GM21825 (cell line): ENCODE data around the gene STX4.
"Not testable (repeated sequence)": the region's sequence is repeated elsewhere in the genome, so short reads cannot be mapped to it uniquely, and the experiment has no call there.

ENCODE experiments used
- ATAC-seq: cut with Tn5 transposase; IDR thresholded peaks from one replicate; pipeline ENCODE4 v1.9.1; 2021; ENCODE audit warnings: mild to moderate bottlenecking, moderate library complexity; ENCODE audit not compliant: unreplicated experiment

STX4 gene

DNA sequence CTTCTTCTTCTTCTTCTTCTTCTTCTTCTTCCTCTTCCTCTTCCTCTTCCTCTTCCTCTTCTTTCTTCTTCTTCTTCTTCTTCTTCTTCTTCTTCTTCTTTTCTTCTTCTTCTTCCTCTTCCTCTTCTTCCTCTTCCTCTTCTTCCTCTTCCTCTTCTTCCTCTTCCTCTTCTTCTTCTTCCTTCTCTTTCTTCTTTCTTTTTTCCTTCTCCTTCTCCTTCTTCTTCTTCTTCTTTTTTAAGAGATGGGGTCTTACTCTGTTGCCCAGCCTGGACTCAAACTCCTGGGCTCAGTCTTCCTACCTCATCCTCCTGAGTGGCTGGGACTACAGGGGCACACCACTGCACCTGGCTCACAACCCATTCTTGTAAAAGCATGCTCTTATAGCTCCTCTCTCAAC lies 20.1 kb upstream of the STX4 start:
- not testable (repeated sequence) for ATAC-seq

- no peak for ATAC-seq
Observed at GRCh38 chr16:31016018-31016417, 17.3 kb upstream of the STX4 start.

- not testable (repeated sequence) for ATAC-seq
Observed at GRCh38 chr16:31017756-31018155, 15.6 kb upstream of the STX4 start.

GRCh38 chr16:31020536-31020935 lies 12.8 kb upstream of the STX4 start:
- ATAC-seq: no peak

GRCh38 chr16:31022544-31023251 lies 10.7 kb upstream of the STX4 start:
- ATAC-seq: no peak

DNA sequence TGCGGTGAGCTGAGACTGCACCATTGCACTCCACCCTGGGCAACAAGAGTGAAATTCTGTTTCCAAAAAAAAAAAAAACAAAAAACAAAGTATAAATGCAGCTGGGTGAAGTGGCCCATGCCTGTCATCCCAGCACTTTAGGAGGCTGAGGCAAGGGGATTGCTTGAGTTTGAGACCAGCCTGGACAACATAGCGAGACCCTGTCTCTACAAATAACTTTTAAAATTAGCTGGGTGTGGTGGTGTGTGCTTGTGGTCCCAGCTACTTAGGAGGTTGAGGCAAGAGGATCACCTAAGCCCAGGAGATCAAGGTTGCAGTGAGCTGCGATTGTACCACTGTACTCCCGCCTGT lies 10.1 kb upstream of the STX4 start:
- no peak for ATAC-seq

DNA sequence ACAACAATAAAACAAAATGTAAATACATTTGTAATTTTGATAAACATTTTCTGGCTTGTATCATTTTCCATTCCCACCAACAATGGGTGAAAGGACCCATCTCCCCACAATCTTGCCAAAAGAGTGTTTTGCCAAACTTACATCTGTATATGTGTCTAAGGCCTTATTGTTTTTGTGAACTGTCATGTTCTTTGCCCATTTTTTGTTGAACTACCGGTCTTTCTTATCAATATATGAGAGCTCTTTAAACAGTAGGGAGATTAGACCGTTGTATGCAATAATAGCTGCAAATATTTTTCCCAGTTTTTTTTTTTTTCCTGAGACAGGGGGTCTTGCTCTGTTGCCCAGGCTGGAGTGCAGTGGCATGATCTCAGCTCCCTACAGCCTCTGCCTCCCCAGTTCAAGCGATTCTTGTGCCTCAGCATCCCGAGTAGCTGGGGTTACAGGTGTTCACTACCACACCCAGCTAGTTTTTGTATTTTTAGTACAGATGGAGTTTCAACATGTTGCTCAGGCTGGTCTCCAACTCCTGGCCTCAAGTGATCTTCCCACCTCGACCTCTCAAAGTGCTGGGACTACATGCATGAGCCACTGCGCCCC lies 9.6 kb upstream of the STX4 start:
- no peak for ATAC-seq

- ATAC-seq: no peak
Observed at GRCh38 chr16:31025339-31025738, 8.0 kb upstream of the STX4 start.

GRCh38 chr16:31029272-31029671 lies 4.1 kb upstream of the STX4 start:
- ATAC-seq: no peak

GRCh38 chr16:31031276-31031675 lies 2.1 kb upstream of the STX4 start:
- ATAC-seq: no peak

- peak; percentile 37 for ATAC-seq
Observed at GRCh38 chr16:31033709-31034492, 543 bp downstream of the STX4 start.

- no peak for ATAC-seq
Observed at GRCh38 chr16:31036691-31037090, 3.3 kb downstream of the STX4 start.

DNA sequence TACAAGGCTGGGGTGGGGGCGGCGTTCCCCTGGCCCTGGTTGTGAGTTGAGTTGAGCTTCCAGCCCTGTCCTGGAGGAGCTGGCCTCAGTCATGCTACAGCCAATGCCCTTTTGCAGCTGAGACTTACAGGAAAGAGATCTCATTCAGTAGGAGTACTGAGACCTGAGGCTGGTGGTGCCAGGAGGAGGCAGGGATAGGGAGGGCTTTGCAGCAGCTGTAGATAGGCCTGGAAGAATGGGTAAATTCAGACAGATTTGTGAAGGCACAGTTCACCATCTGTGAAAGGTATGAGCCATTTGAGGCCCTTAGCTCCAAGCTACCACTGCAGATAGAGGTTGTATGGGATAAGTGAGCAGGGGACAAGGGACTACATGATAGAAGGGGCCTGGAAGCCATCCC lies 5.6 kb downstream of the STX4 start:
- no peak for ATAC-seq

GRCh38 chr16:31042866-31043265 lies 9.5 kb downstream of the STX4 start:
- no peak for ATAC-seq

DNA sequence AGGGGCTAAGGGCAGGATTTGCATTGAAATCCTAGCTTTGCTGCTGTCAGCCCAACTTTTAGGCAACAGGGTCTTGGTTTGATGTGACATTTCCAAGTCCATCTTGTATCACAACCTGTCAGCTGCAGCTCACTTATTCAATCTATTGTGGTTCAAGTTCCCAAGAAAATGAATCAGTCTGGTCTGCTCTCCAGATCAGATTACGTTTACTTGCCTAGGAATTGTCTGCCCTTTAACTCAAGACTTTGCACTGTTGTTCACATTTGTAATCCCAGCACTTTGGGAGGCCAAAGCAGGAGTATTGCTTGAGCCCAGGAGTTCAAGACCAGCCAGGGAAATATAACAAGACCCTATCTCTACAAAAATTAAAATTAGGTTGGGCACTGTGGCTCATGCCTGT lies 10.0 kb downstream of the STX4 start:
- no peak for ATAC-seq

DNA sequence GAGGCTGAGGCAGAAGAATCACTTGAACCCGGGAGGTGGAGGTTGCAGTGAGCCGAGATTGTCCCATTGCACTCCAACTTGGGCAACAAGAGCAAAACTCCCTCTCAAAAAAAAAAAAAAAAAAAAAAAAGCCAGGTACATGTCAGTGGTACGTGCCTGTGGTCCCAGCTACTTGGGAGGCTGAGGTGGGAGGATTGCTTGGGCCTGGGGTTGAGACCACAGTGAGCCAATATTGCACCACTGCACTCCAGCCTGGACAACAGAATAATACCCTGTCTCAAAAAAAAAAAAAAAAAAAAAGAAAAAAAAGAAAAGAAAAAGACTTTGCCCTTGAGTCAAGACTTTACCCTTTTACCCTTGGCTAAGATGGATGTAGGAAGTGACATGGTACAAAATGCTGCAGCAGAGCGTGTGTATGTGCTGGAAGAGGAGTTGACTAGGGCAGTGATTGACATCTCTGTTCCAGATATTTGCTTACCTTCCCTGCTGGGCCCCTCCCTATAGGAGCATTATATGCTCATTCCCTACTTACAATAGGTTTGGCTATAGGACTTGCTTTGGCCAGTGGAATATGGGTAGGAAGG lies 10.6 kb downstream of the STX4 start:
- ATAC-seq: no peak

DNA sequence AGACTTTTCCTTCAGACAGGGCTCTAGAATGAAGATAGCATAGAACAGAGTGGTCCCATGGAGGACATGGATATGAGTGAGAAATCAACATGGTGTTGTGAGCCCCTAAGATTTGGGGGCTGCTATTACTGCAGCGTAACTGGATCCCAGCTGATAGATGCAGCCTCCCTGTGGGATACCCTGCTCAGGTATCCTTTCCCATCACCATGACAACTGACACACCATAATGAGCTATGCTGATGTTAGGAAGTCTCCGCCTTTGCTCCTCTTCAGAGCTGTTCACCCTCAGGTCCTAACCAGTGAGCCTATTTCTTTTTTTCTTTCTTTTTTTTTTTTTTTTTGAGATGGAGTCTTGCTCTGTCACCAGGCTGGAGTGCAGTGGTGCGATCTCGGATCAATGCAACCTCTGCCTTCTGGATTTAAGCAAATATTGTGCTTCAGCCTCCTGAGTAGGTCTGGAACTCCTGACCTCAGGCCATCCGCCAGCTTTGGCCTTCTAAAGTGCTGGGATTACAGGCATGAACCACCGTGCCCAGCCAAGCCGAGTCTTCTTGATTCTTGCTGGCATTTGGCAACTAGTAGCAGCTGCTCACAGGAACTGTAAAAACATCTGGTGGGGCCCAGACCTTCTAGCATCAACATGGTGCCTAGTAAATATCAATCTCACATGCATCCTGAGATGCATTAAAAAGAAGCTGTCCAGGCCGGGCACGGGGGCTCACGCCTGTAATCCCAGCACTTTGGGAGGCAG lies 17.1 kb downstream of the STX4 start:
- no peak for ATAC-seq

DNA sequence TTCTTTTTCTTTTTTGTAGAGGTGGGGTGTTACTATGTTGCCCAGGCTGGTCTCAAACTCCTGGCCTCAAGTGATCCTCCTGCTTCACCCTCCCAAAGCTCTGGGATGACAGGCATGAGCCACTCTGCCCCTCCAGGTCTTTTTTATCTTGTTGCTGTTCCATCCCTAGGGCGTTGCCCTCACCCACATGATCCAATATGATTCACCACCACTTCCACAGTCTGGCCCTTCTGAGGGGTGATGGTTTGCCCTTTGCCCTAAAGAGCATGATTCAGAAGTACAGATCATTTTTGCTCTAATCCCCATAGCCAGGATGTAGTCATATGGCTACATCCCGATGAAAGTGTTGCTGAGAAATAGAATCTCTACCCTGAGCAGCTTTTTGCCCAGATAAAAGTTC lies 18.8 kb downstream of the STX4 start:
- no peak for ATAC-seq

GRCh38 chr16:31055613-31056012 lies 22.3 kb downstream of the STX4 start:
- ATAC-seq: no peak

DNA sequence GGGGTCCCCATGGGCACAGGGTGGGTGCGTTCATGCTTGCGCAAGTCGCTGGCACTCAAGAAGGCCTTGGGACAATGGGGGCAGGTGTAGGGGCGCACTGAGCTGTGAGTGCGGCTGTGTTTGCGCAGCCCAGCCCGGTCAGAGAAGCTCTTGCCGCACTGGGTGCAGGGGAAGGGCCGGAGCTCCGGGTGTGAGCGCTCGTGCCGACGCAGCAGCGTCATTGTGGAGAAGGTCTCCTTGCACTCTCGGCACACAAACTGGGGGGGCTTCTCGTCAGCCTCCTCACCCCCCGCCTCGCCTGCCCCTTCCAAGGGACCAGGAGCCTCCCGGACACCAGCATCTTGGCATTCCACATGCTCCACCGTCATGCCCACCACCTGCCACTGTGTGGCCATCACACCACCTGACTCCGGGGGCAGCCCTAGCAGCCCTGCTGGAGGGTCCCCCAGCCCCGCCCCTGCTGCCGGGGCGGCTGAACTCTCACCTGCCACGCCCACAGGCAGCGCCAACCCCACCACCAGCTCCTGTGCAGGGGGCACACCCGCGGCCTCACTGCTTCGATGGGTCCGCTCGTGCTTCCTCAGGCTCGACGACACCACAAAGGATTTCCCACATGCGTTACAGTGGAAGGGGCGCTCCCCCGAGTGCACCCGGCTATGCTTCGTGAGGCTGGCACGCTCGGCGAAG lies 27.9 kb downstream of the STX4 start:
- no peak for ATAC-seq
